NCI-H2196 (cell line): ENCODE measurements around the gene EIF5A.
A peak's percentile ranks its signal among the peaks of the same experiment; 100 is the strongest.

ENCODE experiments used
- DNase-seq: peaks from one replicate; lab custom pipeline; 2025; ENCODE audit not compliant: unreplicated experiment; lab: John Stamatoyannopoulos, UW

EIF5A gene

DNA sequence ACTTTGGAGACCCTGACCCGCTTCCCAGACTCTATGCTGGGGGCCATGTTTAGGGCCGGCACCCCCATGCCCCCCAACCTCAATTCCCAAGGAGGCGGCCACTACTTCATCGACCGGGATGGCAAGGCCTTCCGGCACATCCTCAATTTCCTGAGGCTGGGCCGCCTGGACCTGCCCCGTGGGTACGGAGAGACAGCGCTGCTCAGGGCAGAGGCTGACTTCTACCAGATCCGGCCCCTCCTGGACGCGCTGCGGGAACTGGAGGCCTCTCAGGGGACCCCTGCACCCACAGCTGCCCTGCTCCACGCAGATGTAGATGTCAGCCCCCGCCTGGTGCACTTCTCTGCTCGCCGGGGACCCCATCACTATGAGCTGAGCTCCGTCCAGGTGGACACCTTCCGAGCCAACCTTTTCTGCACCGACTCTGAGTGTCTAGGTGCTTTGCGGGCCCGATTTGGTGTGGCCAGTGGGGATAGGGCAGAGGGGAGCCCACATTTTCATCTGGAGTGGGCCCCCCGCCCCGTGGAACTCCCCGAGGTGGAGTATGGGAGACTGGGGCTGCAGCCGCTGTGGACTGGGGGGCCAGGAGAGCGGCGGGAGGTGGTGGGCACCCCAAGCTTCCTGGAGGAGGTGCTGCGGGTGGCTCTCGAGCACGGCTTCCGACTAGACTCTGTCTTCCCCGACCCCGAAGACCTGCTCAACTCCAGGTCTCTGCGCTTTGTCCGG, 45.6 kb downstream of the EIF5A start:
- no peak for DNase-seq

DNA sequence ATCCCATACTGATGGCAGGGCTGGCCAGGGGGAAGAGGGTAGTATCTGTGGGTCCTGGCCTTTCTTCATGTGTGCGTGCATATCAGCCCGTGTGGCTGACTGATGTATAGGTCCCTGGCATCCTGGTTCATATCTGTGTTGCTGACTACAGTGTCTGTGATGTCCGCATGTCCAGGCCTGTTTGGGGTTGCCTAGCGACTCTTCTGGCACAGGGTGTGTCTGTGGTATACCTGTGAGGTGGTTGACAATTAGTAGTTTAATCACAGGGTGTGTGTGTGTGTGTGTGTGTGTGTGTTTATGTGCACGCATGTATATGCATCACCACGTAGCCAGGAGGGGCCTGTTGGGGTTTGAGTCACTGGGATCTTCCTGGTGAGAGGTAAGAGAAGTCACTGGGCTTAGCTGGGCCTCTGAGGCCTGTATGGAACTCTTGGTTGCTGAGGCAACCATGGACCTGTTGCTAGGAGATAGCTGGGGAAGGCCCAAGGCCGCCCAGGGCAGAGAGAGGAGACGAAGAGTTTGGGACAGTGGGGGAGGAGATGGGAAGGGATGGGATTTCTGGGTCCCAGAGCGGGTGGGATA, 46.9 kb downstream of the EIF5A start:
- DNase-seq = no peak

GRCh38 chr17:7355053-7355452, 47.6 kb downstream of the EIF5A start, which contains the start of gene TMEM95:
TSS of gene TMEM95 (plus strand) at chr17:7355156. CDS start at chr17:7355205, 49 bp downstream.
- peak; percentile 1 for DNase-seq

DNA sequence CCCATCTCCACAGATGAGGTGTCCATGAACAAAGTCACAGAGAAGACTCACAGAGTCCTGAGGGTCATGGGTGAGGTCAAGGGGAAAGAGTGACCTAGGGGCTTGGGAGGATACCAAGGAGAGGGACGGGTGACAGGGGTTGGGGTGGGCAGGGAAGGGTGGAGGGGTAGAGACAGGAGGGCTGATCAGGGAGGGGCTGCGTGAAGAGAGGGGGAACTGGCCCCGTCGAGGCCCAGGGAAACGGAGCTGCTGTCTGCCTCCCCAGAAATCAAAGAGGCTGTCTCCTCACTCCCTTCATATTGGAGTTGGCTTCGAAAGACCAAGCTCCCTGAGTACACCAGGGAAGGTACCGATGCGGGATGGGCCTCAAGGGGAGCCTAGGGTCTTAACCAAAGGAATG, 48.1 kb downstream of the EIF5A start:
- DNase-seq = no peak

- DNase-seq = peak; percentile 65
These were observed 48.7 kb downstream of the EIF5A start for GRCh38 chr17:7356072-7356549.

DNA sequence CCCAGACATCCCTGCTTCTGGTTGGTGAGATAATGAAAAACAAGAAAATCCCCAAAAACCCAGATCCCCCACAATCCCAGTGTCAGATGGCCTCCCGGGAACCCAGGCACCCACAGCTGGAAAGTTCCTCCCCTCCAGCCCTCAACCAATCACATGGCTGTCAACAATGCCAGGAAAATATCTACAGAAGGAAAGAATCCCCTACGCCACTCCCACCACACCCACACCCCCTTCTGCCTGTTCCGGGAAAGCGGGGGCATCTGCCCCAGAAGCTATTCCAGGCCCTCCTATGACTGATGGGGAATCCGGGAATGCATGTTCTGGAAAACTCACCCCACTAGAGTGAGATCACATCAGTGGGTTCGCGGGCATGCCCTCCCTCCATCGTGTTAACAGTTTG, 49.3 kb downstream of the EIF5A start:
- DNase-seq = no peak

- no peak for DNase-seq
These were observed 50.0 kb downstream of the EIF5A start for GRCh38 chr17:7357381-7357780.

- no peak for DNase-seq
These were observed 54.5 kb downstream of the EIF5A start for GRCh38 chr17:7361906-7362305.
